IMR-90 (cell line): Measurements from ENCODE around the gene TRIM63. TPM values are rescaled to one million over a fixed set of nuclear protein-coding genes. Genes with fewer than 3 reads are reported as not detected.

Experiments used
- ATAC-seq: fragments of 200-7000 bp; cut with Tn5 transposase; 2 replicates; pipeline ENCODE4 v1.9.1; 2020; ENCODE audit warnings: low read depth, mild to moderate bottlenecking, moderate library complexity
- BruUV-seq: library from RNA; stranded (reverse); fragments of 400-500 nt; replicated peaks from 2 replicates; lab custom pipeline; 2021; lab: Mats Ljungman, UMichigan
- CTCF ChIA-PET: fragments of 300-600 bp; formaldehyde crosslinking; extraction: SDS; loops from one replicate; lab custom pipeline; 2021; ENCODE audit warnings: antibody characterized with exemption; lab: Yijun Ruan, JAX
- POLR2A ChIA-PET: fragments of 300-600 bp; sonication (Branson Sonifier 250); formaldehyde crosslinking; loops from one replicate; lab custom pipeline; 2022; ENCODE audit warnings: antibody characterized with exemption; ENCODE audit not compliant: unreplicated experiment; lab: Charles Lee
- DNase-seq: peaks from one replicate; pipeline ENCODE4 v3.0.0; 2013
- H2AFZ ChIP-seq: replicated peaks from 2 replicates; pipeline ENCODE3; 2013; ENCODE audit warnings: low read length, mild to moderate bottlenecking; ENCODE audit not compliant: poor library complexity
- H2AK5ac ChIP-seq: 2 replicates; pipeline ENCODE4 v1.6.1; 2013; ENCODE audit warnings: low read depth, low read length, inconsistent platforms
- H2AK9ac ChIP-seq: replicated peaks from 2 replicates; pipeline ENCODE3; 2013; ENCODE audit warnings: mild to moderate bottlenecking, low read depth, low read length, moderate library complexity; ENCODE audit not compliant: poor library complexity
- H2BK120ac ChIP-seq: 2 replicates; pipeline ENCODE4 v1.6.1; 2013; ENCODE audit warnings: low read depth, low read length, inconsistent platforms
- H2BK15ac ChIP-seq: 3 replicates; pipeline ENCODE4 v1.6.1; 2013; ENCODE audit warnings: low read depth, low read length, inconsistent platforms
- H2BK20ac ChIP-seq: 2 replicates; pipeline ENCODE4 v1.6.1; 2013; ENCODE audit warnings: low read depth, mild to moderate bottlenecking, inconsistent platforms, low read length, moderate library complexity
- H2BK5ac ChIP-seq: 2 replicates; pipeline ENCODE4 v1.6.1; 2013; ENCODE audit warnings: mild to moderate bottlenecking, low read depth, low read length, inconsistent platforms; ENCODE audit not compliant: poor library complexity, severe bottlenecking
- H3K14ac ChIP-seq: replicated peaks from 2 replicates; pipeline ENCODE4 v1.6.1; 2013; ENCODE audit warnings: low read depth, low read length, inconsistent platforms
- H3K18ac ChIP-seq: 2 replicates; pipeline ENCODE4 v1.6.1; 2013; ENCODE audit warnings: low read depth, low read length, control low read depth
- H3K23ac ChIP-seq: 2 replicates; pipeline ENCODE4 v1.6.1; 2013; ENCODE audit warnings: low read depth, low read length, inconsistent platforms
- H3K27ac ChIP-seq: 2 replicates; pipeline ENCODE4 v1.5.1; 2013; ENCODE audit warnings: mild to moderate bottlenecking, control low read depth, low read length; ENCODE audit not compliant: insufficient read depth
- H3K27me3 ChIP-seq: 2 replicates; pipeline ENCODE4 v1.6.1; 2013; ENCODE audit warnings: low read length; ENCODE audit not compliant: control insufficient read depth, insufficient read depth
- H3K36me3 ChIP-seq: 2 replicates; pipeline ENCODE4 v1.6.1; 2013; ENCODE audit warnings: low read length, mixed read lengths; ENCODE audit not compliant: control insufficient read depth, insufficient read depth
- H3K4ac ChIP-seq: 2 replicates; pipeline ENCODE4 v1.6.1; 2013; ENCODE audit warnings: low read depth, low read length, inconsistent platforms
- H3K4me1 ChIP-seq: 2 replicates; pipeline ENCODE4 v1.6.1; 2013; ENCODE audit warnings: low read length, mixed read lengths; ENCODE audit not compliant: control insufficient read depth, insufficient read depth
- H3K4me2 ChIP-seq: 2 replicates; pipeline ENCODE4 v1.6.1; 2013; ENCODE audit warnings: low read depth, mild to moderate bottlenecking, control low read depth, low read length, moderate library complexity
- H3K4me3 ChIP-seq: 2 replicates; pipeline ENCODE4 v1.5.1; 2013; ENCODE audit warnings: low read depth, mild to moderate bottlenecking, control low read depth, low read length, moderate library complexity; ENCODE audit not compliant: insufficient read depth
- H3K56ac ChIP-seq: 2 replicates; pipeline ENCODE4 v1.6.1; 2013; ENCODE audit warnings: low read length, inconsistent platforms; ENCODE audit not compliant: insufficient read depth; ENCODE audit errors: extremely low read depth
- H3K79me1 ChIP-seq, 2 experiments: 2 replicates each; pipeline ENCODE4 v1.6.1; 2013; ENCODE audit warnings: low read length in 2 of 2, inconsistent platforms in 1 of 2, low read depth in 1 of 2
- H3K9ac ChIP-seq: 2 replicates; pipeline ENCODE4 v1.6.1; 2013; ENCODE audit warnings: low read depth, low read length, control low read depth
- H3K9me1 ChIP-seq: 2 replicates; pipeline ENCODE4 v1.6.1; 2013; ENCODE audit warnings: low read length, inconsistent platforms; ENCODE audit not compliant: insufficient read depth
- H3K9me3 ChIP-seq: 2 replicates; pipeline ENCODE4 v1.6.1; 2013; ENCODE audit warnings: low read length; ENCODE audit not compliant: control insufficient read depth, insufficient read depth
- H4K20me1 ChIP-seq: 2 replicates; pipeline ENCODE4 v1.6.1; 2013; ENCODE audit warnings: low read length, inconsistent platforms; ENCODE audit not compliant: insufficient read depth
- H4K5ac ChIP-seq: 2 replicates; pipeline ENCODE4 v1.6.1; 2013; ENCODE audit warnings: mild to moderate bottlenecking, low read depth, low read length, control low read depth
- H4K8ac ChIP-seq, 2 experiments: 2 replicates each; pipeline ENCODE4 v1.6.1; 2013; ENCODE audit warnings: low read depth in 2 of 2, low read length in 2 of 2, control low read depth in 1 of 2, inconsistent platforms in 1 of 2
- H4K91ac ChIP-seq: 2 replicates; pipeline ENCODE4 v1.6.1; 2013; ENCODE audit warnings: low read depth, low read length, inconsistent platforms; ENCODE audit not compliant: insufficient read depth
- CEBPB ChIP-seq: IDR thresholded peaks from 2 replicates; pipeline ENCODE4 v1.6.1; 2012; ENCODE audit warnings: low read depth, low read length, improper control_type of control experiment
- FOS ChIP-seq: fragments of 150-350 bp; IDR thresholded peaks from 2 replicates; pipeline ENCODE4 v1.6.1; 2016; ENCODE audit warnings: low read depth, low read length
- MXI1 ChIP-seq: IDR thresholded peaks from 2 replicates; pipeline ENCODE4 v1.6.1; 2012; ENCODE audit warnings: low read depth, mild to moderate bottlenecking, low read length, moderate library complexity, borderline replicate concordance
- WGBS, 2 experiments: methylation state at CpG; one replicate each; pipeline versions ENCODE4 v1.1.5 to v1.1.7; 2013; ENCODE audit warnings: missing lambda C conversion rate in 2 of 2; ENCODE audit not compliant: insufficient read length in 1 of 2; ENCODE audit errors: extremely low coverage in 2 of 2; 5-methylcytosine and 5-hydroxymethylcytosine counted together
- dilution Hi-C: fragments of 300-500 bp; cut with HindIII; formaldehyde crosslinking; loops from one replicate; pipeline ENCODE4 v1.14.3; 2018; ENCODE audit warnings: low sequenced_read_pairs; ENCODE audit not compliant: unreplicated experiment
- in situ Hi-C: fragments of 300-500 bp; cut with MboI; formaldehyde crosslinking; loops from 3 replicates; pipeline ENCODE4 v1.14.3; 2019; ENCODE audit warnings: low sequenced_read_pairs, inconsistent platforms, mixed read lengths
- intact Hi-C: fragments of 100-400 bp; cut with micrococcal nuclease; formaldehyde crosslinking; loops from 2 replicates; pipeline ENCODE4 v1.10.0; 2022
- polyA plus RNA-seq, 3 experiments: library from polyadenylated mRNA; depleted of rRNA; stranded (reverse); fragments of >200 nt; gene quantifications; 2 replicates each; pipeline ENCODE4 v1.2.3, GENCODE V29; 2012; ENCODE audit warnings: low replicate concordance in 1 of 3
- total RNA-seq: library from RNA; depleted of rRNA; stranded (reverse); fragments of >200 nt; gene quantifications from 2 replicates; pipeline ENCODE4 v1.2.3, GENCODE V29; 2012

Gene TRIM63
- total and polyA plus RNA-seq, 2 of the 4 experiments (the other 2 are of a cell fraction) = not detected

DNA sequence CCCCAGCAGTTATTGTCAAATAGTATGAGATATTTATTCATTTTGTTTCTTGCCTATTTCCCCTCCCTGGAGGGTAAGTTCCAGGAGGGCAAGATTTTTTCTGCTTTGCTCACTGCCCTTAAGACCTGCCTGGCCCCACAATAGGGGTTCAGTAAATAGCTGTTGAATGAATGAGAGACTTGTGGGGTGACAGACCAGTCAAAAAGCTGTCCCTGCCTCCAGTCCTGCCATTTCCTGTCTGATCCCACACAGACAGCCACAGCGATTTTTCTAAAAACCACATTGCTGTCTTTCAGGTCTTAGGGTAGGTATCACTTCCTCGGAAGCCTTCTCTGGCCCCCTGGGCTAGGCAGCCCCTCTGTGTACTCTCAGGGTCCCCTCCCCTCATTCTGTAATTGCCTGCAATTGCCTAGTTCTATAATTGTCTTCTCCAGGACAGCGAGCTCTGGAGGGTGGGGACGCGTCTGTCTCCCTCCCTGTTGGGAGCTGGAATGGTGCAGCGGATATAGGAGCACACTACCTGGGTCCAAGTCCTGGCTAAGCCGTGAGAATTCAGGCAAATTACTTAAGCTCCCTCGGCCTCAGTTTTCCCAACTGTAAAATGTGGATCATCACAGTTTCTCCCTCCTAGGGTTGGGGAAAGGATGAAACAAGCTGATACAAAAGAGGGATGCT, 47.7 kb downstream of the TRIM63 start (continued):
- TF ChIP-seq MXI1 (no peak), CEBPB (no peak)

DNA sequence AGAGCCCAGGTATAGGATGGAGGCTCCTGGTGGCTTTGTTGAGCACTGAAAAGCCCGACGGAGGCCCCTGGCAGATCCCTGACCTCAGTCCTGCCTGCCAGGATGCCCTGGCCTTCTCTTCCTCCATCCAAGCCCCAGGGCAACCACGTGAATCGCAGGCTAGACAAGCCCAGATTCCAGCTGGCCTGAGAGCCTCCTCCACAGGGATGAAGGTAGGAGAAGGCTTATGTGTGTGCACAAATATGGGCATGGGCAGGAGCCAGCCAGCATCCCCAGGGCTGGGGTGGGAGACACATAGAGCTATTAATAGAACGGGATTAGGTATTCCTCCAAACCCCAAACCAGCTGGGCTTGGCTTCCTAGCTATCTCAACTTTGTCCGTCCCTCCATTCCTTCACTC, 49.8 kb downstream of the TRIM63 start:
- no peak overlapping the region for H4K5ac ChIP-seq
- peak overlapping the region; percentile 74 for H2AFZ ChIP-seq
- H3K18ac ChIP-seq = no peak overlapping the region
- H3K4me1 ChIP-seq = peaks cover 30% of the 10 kb centered on the region
- H2BK5ac ChIP-seq = peak overlapping the region; percentile 37
- POLR2A ChIA-PET = no interaction called here
- WGBS, 2 experiments = no CpG with 5 or more reads among the region's 6 CpGs
- H3K27me3 ChIP-seq = no peaks in the 10 kb centered on the region
- no peak overlapping the region for H3K23ac ChIP-seq
- intact Hi-C loops (no loop called here), in situ Hi-C loops (no loop called here), dilution Hi-C loops (no loop called here)
- peak overlapping the region in 1 of 2 experiments; percentile 62; a peak in 1 of 4 replicates for H4K8ac ChIP-seq
- peak overlapping the region; percentile 58; the same call in 1 of the 2 replicates for H3K14ac ChIP-seq
- peak overlapping the region; percentile 44; the same call in 1 of the 2 replicates for H2BK120ac ChIP-seq
- H3K4ac ChIP-seq = peak overlapping the region; percentile 71
- no peak overlapping the region for H3K4me2 ChIP-seq
- H4K20me1 ChIP-seq = no peaks in the 10 kb centered on the region
- H3K4me3 ChIP-seq = no peak overlapping the region
- peak overlapping the region; percentile 60; the same call in 1 of the 2 replicates for H4K91ac ChIP-seq
- no peaks in the 10 kb centered on the region for H3K9me3 ChIP-seq
- peaks cover 10% of the 10 kb centered on the region for H3K9me1 ChIP-seq
- H2BK20ac ChIP-seq = peak overlapping the region; percentile 17; the same call in 1 of the 2 replicates
- H2AK9ac ChIP-seq = peak overlapping the region; percentile 73
- peak overlapping the region; percentile 63 for H2AK5ac ChIP-seq
- H3K9ac ChIP-seq = no peak overlapping the region
- no TSS peak for BruUV-seq
- H3K36me3 ChIP-seq = no peaks in the 10 kb centered on the region
- no peak overlapping the region for H3K56ac ChIP-seq
- CTCF ChIA-PET = interaction anchor here (0.5 to 1.8 kb wide), 3 partner anchors 20 to 122 kb away, joined by 3 to 5 read pairs (median 5); partner anchors contain the start of gene PAFAH2
- DNase-seq (peak; percentile 75), ATAC-seq (0 out of 2 replicates have a peak, but pooled peaks have one; percentile 3)
- H3K79me1 ChIP-seq = no peaks in the 10 kb centered on the region
- H2BK15ac ChIP-seq = no peak overlapping the region
- H3K27ac ChIP-seq = no peak overlapping the region
- TF ChIP-seq FOS = no peak
